GM12878 (cell line): ENCODE results near the gene TBC1D1. TPM values are rescaled to one million over a fixed set of nuclear protein-coding genes. Genes with fewer than 3 reads are reported as not detected.

Source experiments
- ATAC-seq: fragments of 200-7000 bp; cut with Tn5 transposase; 3 replicates; pipeline ENCODE4 v1.9.1; 2020; ENCODE audit warnings: mild to moderate bottlenecking, moderate library complexity
- BruUV-seq: library from RNA; stranded (reverse); fragments of 400-500 nt; replicated peaks from 2 replicates; lab custom pipeline; 2021; lab: Mats Ljungman, UMichigan
- CTCF ChIA-PET: fragments of 300-600 bp; sonication (Branson Sonifier 250); formaldehyde crosslinking; extraction: SDS; loops from one replicate; lab custom pipeline; 2021; ENCODE audit warnings: inconsistent platforms; lab: Yijun Ruan, JAX
- POLR2A ChIA-PET: fragments of 350-600 bp; formaldehyde crosslinking; extraction: SDS; loops from one replicate; lab custom pipeline; 2021; ENCODE audit warnings: inconsistent platforms; lab: Charles Lee
- RAD21 ChIA-PET: fragments of 300-600 bp; sonication (Branson Sonifier 250); formaldehyde crosslinking; loops from one replicate; lab custom pipeline; 2023; ENCODE audit warnings: antibody characterized with exemption; ENCODE audit not compliant: unreplicated experiment; lab: Charles Lee
- SMC1A ChIA-PET: fragments of 300-600 bp; sonication (Branson Sonifier 250); formaldehyde crosslinking; loops from one replicate; lab custom pipeline; 2023; ENCODE audit not compliant: unreplicated experiment, uncharacterized antibody; lab: Charles Lee
- DNase-seq: peaks from one replicate; pipeline ENCODE4 v3.0.0-alpha.2; 2011; ENCODE audit warnings: low read depth, low spot score
- FAIRE-seq: peaks from 3 replicates; lab custom pipeline; 2011; peaks lifted over from hg19 to GRCh38; lab: Jason Lieb, UNC
- H2AFZ ChIP-seq: 2 replicates; pipeline ENCODE4 v1.6.0; 2011; ENCODE audit warnings: low read depth, low read length, control low read depth; ENCODE audit not compliant: control insufficient read depth
- H3K27ac ChIP-seq: 2 replicates; pipeline ENCODE4 v1.5.1; 2011; ENCODE audit warnings: control low read depth; ENCODE audit not compliant: control insufficient read depth, insufficient read depth
- H3K27me3 ChIP-seq, 2 experiments: replicated peaks in 1 of 2; 2 replicates each; pipeline versions ENCODE4 v1.6.0 to v1.6.1; 2011; ENCODE audit warnings: low read length in 1 of 2; ENCODE audit not compliant: control insufficient read depth in 2 of 2, insufficient read depth in 2 of 2
- H3K36me3 ChIP-seq, 2 experiments: 2 replicates each; pipeline ENCODE4 v1.5.1; 2011; ENCODE audit warnings: low read length in 1 of 2; ENCODE audit not compliant: control insufficient read depth in 2 of 2, insufficient read depth in 2 of 2
- H3K4me1 ChIP-seq: 2 replicates; pipeline ENCODE4 v1.6.1; 2011; ENCODE audit warnings: mild to moderate bottlenecking, low read length, moderate library complexity, mixed read lengths; ENCODE audit not compliant: control insufficient read depth, insufficient read depth
- H3K4me2 ChIP-seq: 2 replicates; pipeline ENCODE4 v1.6.0; 2011; ENCODE audit warnings: control low read depth; ENCODE audit not compliant: control insufficient read depth, insufficient read depth
- H3K4me3 ChIP-seq: fragments of 200-600 bp; sonication (generic); 2 replicates; pipeline ENCODE4 v1.5.1; 2016
- H3K79me2 ChIP-seq: 2 replicates; pipeline ENCODE4 v1.6.0; 2011; ENCODE audit warnings: low read length; ENCODE audit not compliant: control insufficient read depth, insufficient read depth
- H3K9ac ChIP-seq: 2 replicates; pipeline ENCODE4 v1.8.0; 2011; ENCODE audit warnings: low read length, control low read depth, mixed read lengths; ENCODE audit not compliant: control insufficient read depth, insufficient read depth
- H3K9me3 ChIP-seq: replicated peaks from 3 replicates; pipeline ENCODE4 v1.5.1; 2011; ENCODE audit warnings: mild to moderate bottlenecking, low read length; ENCODE audit not compliant: control insufficient read depth, insufficient read depth
- H4K20me1 ChIP-seq: 2 replicates; pipeline ENCODE4 v1.6.0; 2011; ENCODE audit not compliant: control insufficient read depth, insufficient read depth
- BMI1 ChIP-seq: fragments of 450-650 bp; IDR thresholded peaks from 2 replicates; pipeline ENCODE4 v1.6.1; 2016; ENCODE audit warnings: mild to moderate bottlenecking, moderate library complexity, borderline replicate concordance
- FOXM1 ChIP-seq: IDR thresholded peaks from 2 replicates; pipeline ENCODE4 v1.6.1; 2012; ENCODE audit warnings: low read depth, mild to moderate bottlenecking, inconsistent platforms, low read length, moderate library complexity
- PAX5 ChIP-seq: IDR thresholded peaks from 2 replicates; pipeline ENCODE4 v1.6.1; 2011; ENCODE audit warnings: low read depth, low read length, borderline replicate concordance
- RB1 ChIP-seq: fragments of 450-650 bp; formaldehyde crosslinking; IDR thresholded peaks from 2 replicates; pipeline ENCODE4 v1.6.1; 2017; ENCODE audit warnings: mild to moderate bottlenecking, borderline replicate concordance
- SMAD5 ChIP-seq: IDR thresholded peaks from 2 replicates; pipeline ENCODE4 v1.6.1; 2016; ENCODE audit warnings: antibody characterized with exemption, low read depth
- SP1 ChIP-seq: IDR thresholded peaks from one replicate; pipeline ENCODE4 v1.6.1; 2011; ENCODE audit warnings: low read depth, low read length
- STAT1 ChIP-seq: fragments of 450-650 bp; conservative IDR thresholded peaks from 2 replicates; pipeline ENCODE4 v1.6.1; 2014; ENCODE audit warnings: antibody characterized with exemption, mild to moderate bottlenecking
- WGBS: methylation state at CpG from one replicate; pipeline ENCODE4 v1.1.6; 2016; ENCODE audit warnings: low lambda C conversion rate; ENCODE audit not compliant: insufficient replicate concordance, insufficient coverage; ENCODE audit errors: missing lambda C conversion rate; 5-methylcytosine and 5-hydroxymethylcytosine counted together
- in situ Hi-C: fragments of 300-500 bp; cut with MboI; formaldehyde crosslinking; loops from 9 replicates; pipeline ENCODE4 v1.14.3; 2018; ENCODE audit warnings: mixed read lengths
- intact Hi-C: fragments of 100-400 bp; cut with micrococcal nuclease; formaldehyde crosslinking; loops from one replicate; pipeline ENCODE4 v1.14.2; 2022; ENCODE audit not compliant: unreplicated experiment
- polyA plus RNA-seq, 11 experiments: library from polyadenylated mRNA; depleted of rRNA in 4 of 11; unstranded in 6 of 11; stranded (reverse) in 5 of 11; fragments of >200 nt; fragmentation: Nextera tagmentation in 4 of 11; fragmentation: Illumina TruSeq in 1 of 11; extraction: Ambion mirVana in 4 of 11; extraction: Trizol in 1 of 11; gene quantifications; 1 replicate in 1 of 11; 2 replicates in 10 of 11; pipeline versions ENCODE4 v1.2.1 to v1.2.3, GENCODE V29; 2011 to 2016; ENCODE audit warnings: inconsistent platforms in 2 of 11, missing spikeins in 2 of 11, low read depth in 1 of 11
- total RNA-seq, 4 experiments: library from RNA; depleted of rRNA in 3 of 4; stranded (reverse); fragments of >200 nt in 3 of 4; fragmentation: Illumina TruSeq in 1 of 4; extraction: Trizol in 1 of 4; gene quantifications; 2 replicates each; pipeline versions ENCODE4 v1.2.1 to v1.2.3, GENCODE V29; 2013 to 2021
- TF ChIP-seq, protein P1 (sequence below): IDR thresholded peaks from 2 replicates; pipeline ENCODE4 v1.6.1; 2011; ENCODE audit warnings: borderline replicate concordance, low read depth, mild to moderate bottlenecking, moderate library complexity, low read length; ENCODE audit not compliant: insufficient read depth, poor library complexity, severe bottlenecking
- TF ChIP-seq, protein P2 (sequence below), 3 experiments: IDR thresholded peaks in 2 of 3; conservative IDR thresholded peaks in 1 of 3; 2 replicates each; pipeline ENCODE4 v1.5.1; 2011; ENCODE audit warnings: low read depth in 3 of 3, low read length in 3 of 3, mild to moderate bottlenecking in 3 of 3, control low read depth in 2 of 3, moderate library complexity in 2 of 3, inconsistent platforms in 1 of 3, mixed read lengths in 1 of 3; ENCODE audit not compliant: control insufficient read depth in 2 of 3, insufficient read depth in 1 of 3; ENCODE audit errors: extremely low read depth in 1 of 3

The TBC1D1 gene
- total and polyA plus RNA-seq, 10 of the 15 experiments (the other 5 are each of a cell fraction or from before 2014, with no cell fraction given), result 5.3 to 102 (median 57.8) TPM

DNA sequence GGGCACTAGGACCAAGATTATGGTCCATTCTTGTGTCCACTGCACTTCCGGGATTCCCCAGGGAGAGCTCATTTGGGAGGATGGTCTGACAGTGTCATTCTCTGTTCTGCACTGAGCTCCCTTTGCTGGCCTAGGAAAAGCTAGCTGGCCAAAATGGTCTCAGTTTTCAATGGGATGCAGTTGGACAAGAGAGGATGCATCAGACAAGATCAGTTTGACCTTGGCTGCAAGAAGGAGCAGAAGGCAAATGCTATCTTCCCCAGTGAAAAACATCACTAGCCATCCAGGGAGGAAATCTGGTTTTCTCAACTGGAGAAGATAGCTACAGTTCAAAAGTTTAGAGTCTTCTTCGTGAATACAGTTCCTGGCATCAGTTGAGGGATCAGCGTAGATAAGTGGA is 290.4 kb downstream of the TBC1D1 start (continued):
- TF ChIP-seq, protein P1, sequence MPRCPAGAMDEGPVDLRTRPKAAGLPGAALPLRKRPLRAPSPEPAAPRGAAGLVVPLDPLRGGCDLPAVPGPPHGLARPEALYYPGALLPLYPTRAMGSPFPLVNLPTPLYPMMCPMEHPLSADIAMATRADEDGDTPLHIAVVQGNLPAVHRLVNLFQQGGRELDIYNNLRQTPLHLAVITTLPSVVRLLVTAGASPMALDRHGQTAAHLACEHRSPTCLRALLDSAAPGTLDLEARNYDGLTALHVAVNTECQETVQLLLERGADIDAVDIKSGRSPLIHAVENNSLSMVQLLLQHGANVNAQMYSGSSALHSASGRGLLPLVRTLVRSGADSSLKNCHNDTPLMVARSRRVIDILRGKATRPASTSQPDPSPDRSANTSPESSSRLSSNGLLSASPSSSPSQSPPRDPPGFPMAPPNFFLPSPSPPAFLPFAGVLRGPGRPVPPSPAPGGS, result no peak
- TF ChIP-seq FOXM1, result no peak
- TF ChIP-seq RB1, result no peak
- no peak for TF ChIP-seq SP1
- TF ChIP-seq SMAD5, result no peak
- no peak for TF ChIP-seq STAT1

DNA sequence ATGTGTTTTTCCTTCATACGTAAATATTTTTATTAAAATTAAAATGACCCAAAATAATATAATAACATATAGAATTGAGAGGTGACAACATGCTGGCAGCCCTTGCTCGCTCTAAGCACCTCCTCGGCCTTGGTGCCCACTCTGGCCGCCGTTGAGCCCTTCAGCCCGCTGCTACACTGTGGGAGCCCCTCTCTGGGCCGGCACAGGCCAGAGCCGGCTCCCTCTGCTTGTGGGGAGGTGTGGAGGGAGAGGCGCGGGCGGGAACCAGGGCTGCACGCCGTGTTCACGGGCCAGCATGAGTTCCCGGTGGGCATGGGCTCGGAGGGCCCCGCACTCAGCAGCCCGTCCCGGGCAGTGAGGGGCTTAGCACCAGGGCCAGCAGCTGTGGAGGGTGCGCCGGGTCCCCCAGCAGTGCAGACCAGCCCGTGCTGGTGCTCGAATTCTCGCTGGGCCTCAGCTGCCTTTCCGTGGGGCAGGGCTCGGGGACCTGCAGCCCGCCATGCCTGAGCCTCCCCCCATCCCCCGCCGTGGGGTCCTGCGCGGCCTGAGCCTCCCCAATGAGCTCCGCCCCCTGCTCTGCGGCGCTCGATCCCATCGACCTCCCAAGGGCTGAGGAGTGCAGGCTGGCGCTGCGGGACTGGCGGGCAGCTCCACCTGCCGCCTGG is 291.6 kb downstream of the TBC1D1 start:
- H3K9ac ChIP-seq, result no peak overlapping the region
- ChIA-PET POLR2A (no interaction called here), CTCF (interaction anchor here (0.7 to 10.6 kb wide), 6 partner anchors 38 to 620 kb away, joined by 3 to 202 read pairs (median 21); no protein-coding TSS in a partner anchor), RAD21 (interaction anchor here (1.5 to 1.8 kb wide), 3 partner anchors 54 to 493 kb away, joined by 4 to 7 read pairs (median 7); no protein-coding TSS in a partner anchor), SMC1A (interaction anchor here (0.8 to 6.0 kb wide), 5 partner anchors 8 to 484 kb away, joined by 3 to 67 read pairs (median 4); no protein-coding TSS in a partner anchor)
- ATAC-seq, result no peak
- peaks cover 24% of the 10 kb centered on the region for H3K4me1 ChIP-seq
- H3K4me3 ChIP-seq, result no peak overlapping the region
- H3K27ac ChIP-seq, result no peak overlapping the region
- no peaks in the 10 kb centered on the region for H3K79me2 ChIP-seq
- H4K20me1 ChIP-seq, result no peaks in the 10 kb centered on the region
- H3K27me3 ChIP-seq, result no peaks in the 10 kb centered on the region
- no peaks in the 10 kb centered on the region; the same call in 2 of the 3 replicates for H3K9me3 ChIP-seq
- H3K4me2 ChIP-seq, result no peak overlapping the region
- in situ Hi-C loops (loop anchor here (5.0 kb wide), 3 partner anchors 135 to 550 kb away; no protein-coding TSS in a partner anchor), intact Hi-C loops (no loop called here)
- 93% methylated on average over 39 of the region's 40 CpGs for WGBS
- DNase-seq, result no peak
- BruUV-seq, result no TSS peak
- TF ChIP-seq, protein P2, sequence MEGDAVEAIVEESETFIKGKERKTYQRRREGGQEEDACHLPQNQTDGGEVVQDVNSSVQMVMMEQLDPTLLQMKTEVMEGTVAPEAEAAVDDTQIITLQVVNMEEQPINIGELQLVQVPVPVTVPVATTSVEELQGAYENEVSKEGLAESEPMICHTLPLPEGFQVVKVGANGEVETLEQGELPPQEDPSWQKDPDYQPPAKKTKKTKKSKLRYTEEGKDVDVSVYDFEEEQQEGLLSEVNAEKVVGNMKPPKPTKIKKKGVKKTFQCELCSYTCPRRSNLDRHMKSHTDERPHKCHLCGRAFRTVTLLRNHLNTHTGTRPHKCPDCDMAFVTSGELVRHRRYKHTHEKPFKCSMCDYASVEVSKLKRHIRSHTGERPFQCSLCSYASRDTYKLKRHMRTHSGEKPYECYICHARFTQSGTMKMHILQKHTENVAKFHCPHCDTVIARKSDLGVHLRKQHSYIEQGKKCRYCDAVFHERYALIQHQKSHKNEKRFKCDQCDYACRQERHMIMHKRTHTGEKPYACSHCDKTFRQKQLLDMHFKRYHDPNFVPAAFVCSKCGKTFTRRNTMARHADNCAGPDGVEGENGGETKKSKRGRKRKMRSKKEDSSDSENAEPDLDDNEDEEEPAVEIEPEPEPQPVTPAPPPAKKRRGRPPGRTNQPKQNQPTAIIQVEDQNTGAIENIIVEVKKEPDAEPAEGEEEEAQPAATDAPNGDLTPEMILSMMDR (IDR thresholded peaks at IDR 0.05 in 2 of 3, conservative IDR thresholded peaks at IDR 0.05 in 1 of 3; ENCODE audit: control insufficient read depth in 2 of 3, extremely low read depth in 1 of 3, insufficient read depth in 1 of 3, low read depth in 3 of 3, low read length in 3 of 3), result no peak
- TF ChIP-seq PAX5 (no peak), BMI1 (no peak)
- H3K36me3 ChIP-seq, result no peaks in the 10 kb centered on the region
- H2AFZ ChIP-seq, result no peak overlapping the region
- no peak for FAIRE-seq
